Colon (tissue), 2 donors: Measurements from ENCODE around the gene ITFG2.

ENCODE experiments used
- FAIRE-seq: peaks from 2 replicates; lab custom pipeline; 2012; peaks lifted over from hg19 to GRCh38; lab: Jason Lieb, UNC
- donor health status: control.
- donor health status: control.

The ITFG2 gene

GRCh38 chr12:2795291-2796186, 16.9 kb upstream of the ITFG2 start:
- no peak for FAIRE-seq

- no peak for FAIRE-seq
Measured at GRCh38 chr12:2796187-2796666, 16.2 kb upstream of the ITFG2 start.

GRCh38 chr12:2797721-2798418, 14.6 kb upstream of the ITFG2 start:
- FAIRE-seq, result no peak

- FAIRE-seq, result no peak
Measured at GRCh38 chr12:2800046-2800570, 12.4 kb upstream of the ITFG2 start.

GRCh38 chr12:2801044-2801783, 11.3 kb upstream of the ITFG2 start:
- no peak for FAIRE-seq

GRCh38 chr12:2803635-2804392, 8.7 kb upstream of the ITFG2 start:
- no peak for FAIRE-seq

- no peak for FAIRE-seq
Measured at GRCh38 chr12:2804393-2805142, 7.9 kb upstream of the ITFG2 start.

- FAIRE-seq, result no peak
Measured at GRCh38 chr12:2805143-2805520, 7.3 kb upstream of the ITFG2 start.

- no peak for FAIRE-seq
Measured at GRCh38 chr12:2806700-2807099, 5.8 kb upstream of the ITFG2 start.

GRCh38 chr12:2811801-2812200, 667 bp upstream of the ITFG2 start:
- FAIRE-seq, result no peak

GRCh38 chr12:2813214-2814185, 1.0 kb downstream of the ITFG2 start:
- no peak for FAIRE-seq

- no peak for FAIRE-seq
Measured at GRCh38 chr12:2819810-2820209, 7.3 kb downstream of the ITFG2 start.

- FAIRE-seq, result no peak
Measured at GRCh38 chr12:2820432-2820831, 8.0 kb downstream of the ITFG2 start.

- no peak for FAIRE-seq
Measured at GRCh38 chr12:2823483-2823882, 11.0 kb downstream of the ITFG2 start.

- FAIRE-seq, result no peak
Measured at GRCh38 chr12:2824541-2824940, 12.1 kb downstream of the ITFG2 start.

- no peak for FAIRE-seq
Measured at GRCh38 chr12:2825132-2825531, 12.7 kb downstream of the ITFG2 start.

GRCh38 chr12:2826036-2826435, 13.6 kb downstream of the ITFG2 start:
- FAIRE-seq, result no peak

GRCh38 chr12:2826721-2827515, 14.4 kb downstream of the ITFG2 start:
- no peak for FAIRE-seq

- FAIRE-seq, result no peak
Measured at GRCh38 chr12:2829275-2829674, 16.8 kb downstream of the ITFG2 start.
